ENCODE data around the gene RTN4RL1. TPM values are rescaled to one million over a fixed set of nuclear protein-coding genes. Genes with fewer than 3 reads are reported as not detected.
"Not testable (repeated sequence)": the region's sequence is repeated elsewhere in the genome, so short reads cannot be mapped to it uniquely, and the experiment has no call there.

The RTN4RL1 gene
- polyA plus RNA-seq, 3 donors, result 1.1 to 1.7 (median 1.3) TPM

DNA sequence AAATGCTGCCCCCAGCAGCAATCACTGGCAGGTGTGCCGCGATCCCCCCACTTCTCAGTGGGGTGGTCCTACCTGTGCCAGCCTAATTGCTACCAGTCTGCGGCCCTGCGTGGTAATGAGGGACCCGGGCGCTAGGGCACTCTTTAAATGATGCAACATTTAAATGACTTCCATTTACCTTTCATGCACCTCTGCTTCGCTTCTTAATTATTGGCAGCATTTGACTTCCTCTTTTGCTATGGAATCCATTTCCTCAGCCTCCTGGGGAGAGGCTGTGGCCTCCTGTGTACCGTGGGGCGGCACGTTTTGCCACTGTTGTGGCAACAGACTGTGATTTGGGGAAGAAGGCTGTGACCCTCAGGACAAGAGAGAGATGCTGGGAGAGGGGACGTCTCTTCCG, 109.2 kb downstream of the RTN4RL1 start:
- no peak for DNase-seq (ENCODE audit: extremely low read depth in 1 of 11, low read depth in 9 of 11, low spot score in 4 of 11)

DNA sequence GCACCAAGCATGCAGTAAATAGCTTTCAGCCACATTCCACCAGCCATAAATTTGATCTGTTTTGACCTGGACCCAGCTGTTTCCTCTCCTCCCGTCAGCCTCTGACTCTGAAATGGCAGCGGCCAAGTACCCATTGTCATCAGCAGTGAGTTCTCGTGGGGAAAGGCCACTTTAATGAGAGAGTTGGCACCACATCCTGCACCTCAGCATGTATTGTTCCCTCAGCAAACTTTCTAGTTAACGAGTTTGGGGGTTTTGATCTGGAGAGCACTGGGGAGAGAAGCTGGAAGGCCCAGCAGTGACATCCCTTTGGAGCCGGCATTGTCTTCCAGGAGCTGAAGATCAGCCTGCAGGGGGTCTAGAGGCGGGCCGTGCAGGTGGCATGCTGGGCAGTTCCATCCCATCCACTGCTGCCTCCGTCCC, 110.5 kb downstream of the RTN4RL1 start:
- DNase-seq (ENCODE audit: extremely low read depth in 1 of 11, low read depth in 9 of 11, low spot score in 4 of 11), result no peak

DNA sequence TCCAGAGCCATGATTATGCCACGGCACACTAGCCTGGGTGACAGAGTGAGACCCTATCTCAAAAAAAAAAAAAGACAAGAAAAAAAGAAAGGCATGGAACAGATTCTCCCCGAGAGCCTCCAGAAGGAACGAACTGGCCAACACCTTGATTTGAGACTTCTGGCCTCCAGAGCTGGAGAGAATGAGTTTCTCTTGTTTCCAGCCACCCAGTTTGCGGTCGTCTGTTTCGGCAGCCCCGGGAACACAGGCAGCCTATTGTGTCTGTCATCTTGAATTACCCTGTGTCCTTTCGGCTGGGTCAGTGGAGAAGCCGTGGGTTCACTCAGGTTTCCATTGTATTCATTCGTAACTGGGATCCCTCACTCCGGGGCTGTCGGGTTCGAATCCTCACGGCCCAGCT, 111.4 kb downstream of the RTN4RL1 start:
- no peak for DNase-seq (ENCODE audit: extremely low read depth in 1 of 11, low read depth in 9 of 11, low spot score in 4 of 11)

DNA sequence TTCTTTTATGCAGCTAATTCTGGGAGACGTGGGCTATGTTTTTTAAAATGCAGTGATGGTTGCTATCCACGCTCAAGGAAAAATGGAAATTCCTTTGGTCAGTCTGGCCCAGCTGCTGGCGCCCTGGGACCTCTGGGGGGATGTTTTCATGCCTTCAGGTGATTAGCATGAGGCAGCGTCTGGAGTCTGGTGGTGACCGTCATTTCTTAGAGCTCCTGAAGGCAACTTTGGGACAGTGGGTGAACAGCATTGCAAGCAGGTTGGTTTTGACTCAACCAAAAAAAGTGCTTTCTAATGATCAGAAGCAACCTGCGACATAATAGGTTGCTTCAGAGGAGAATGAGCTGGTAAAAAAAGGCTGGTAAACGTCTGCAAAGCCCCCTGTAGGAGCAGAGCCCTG, 113.0 kb downstream of the RTN4RL1 start:
- DNase-seq (ENCODE audit: extremely low read depth in 1 of 11, low read depth in 9 of 11, low spot score in 4 of 11), result no peak

DNA sequence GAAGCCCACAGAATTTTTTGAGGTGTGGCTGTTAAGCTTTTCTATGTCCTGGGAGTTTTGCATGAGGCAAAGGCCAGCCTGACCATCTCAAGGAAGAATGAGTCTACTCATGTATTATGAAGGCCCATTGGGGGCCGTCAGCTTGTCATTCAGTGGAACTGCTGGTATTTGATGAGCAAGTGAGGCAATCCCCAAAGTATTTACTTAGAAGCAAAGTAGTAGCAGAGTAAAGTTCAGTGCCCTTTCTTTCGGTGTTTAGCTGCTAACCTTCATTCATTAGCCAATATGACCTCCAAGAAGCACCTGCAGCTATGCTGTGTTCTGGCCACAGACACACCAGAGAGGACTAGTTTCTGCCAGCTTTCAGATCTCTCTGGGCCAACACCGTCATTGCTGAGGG, 115.1 kb downstream of the RTN4RL1 start:
- DNase-seq (ENCODE audit: extremely low read depth in 1 of 11, low read depth in 9 of 11, low spot score in 4 of 11), result no peak

DNA sequence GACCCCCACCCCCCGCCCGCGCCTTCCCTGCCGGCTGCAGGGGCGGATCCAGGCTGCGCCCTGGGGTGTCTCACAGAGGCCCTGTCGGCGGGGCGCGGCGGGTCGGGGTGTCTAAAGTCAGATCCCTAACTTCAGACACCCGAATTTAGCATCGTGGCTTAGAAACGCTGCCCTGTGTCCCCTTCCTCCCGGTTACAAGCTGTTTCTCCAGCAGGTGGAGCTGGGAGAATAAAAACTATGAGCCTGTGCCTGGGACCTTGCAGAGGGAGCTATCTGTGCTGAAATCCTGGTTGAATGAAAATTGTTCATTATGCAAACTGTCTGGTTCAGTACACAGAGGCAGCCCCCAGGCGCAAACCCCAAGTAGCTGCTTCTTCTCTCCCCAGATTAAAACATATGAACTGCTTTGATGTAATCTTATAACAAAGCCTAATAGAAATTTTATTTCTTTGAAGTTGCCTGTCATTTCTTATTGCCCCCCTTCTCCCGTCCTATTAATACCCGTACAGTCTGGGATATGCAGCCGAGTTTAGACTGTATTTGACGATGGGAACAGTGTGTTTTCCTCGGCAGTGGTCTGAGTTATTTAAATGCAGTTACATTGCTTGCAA, 116.3 kb downstream of the RTN4RL1 start:
- peak in 10 of 11 donors; percentile 59 to 86 (median 70) for DNase-seq (ENCODE audit: extremely low read depth in 1 of 11, low read depth in 9 of 11, low spot score in 4 of 11)

DNA sequence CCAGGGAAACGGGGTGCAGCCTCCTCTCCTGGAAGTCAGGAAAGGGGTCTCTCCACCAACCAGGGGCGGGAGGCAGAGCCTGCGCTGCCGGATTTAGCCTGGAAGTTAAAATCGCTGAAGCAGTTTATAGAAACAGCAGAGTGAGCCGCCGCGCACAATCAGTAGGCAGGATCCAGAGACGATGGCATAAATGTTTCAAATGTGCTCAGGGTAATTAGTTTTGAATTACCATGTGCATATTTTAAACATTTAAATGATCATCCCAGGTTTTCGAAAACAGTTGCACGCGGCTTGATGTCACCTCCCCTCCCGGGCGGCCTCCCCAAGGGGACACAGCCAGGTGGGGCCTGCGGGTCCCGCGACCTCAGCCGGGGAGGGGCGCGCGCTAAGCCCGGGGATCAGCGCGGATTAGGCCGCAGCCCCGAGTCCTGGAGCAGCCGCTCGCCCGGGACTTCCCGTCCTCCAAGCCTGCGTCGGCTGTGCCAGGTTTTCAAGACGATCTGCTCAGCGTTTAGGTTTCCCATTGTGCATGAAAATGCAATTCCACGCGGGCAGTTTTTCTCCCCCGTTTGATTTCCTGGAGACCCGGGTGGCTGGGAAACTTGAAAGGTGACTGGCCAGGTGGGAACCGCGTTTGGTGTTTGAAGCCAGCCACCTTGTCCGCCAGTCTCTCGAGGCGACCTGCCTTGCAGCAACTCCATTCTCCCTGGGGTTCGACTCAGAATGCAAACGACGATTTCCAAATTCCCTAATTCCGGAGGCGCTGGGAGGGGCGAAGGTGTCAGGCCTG, 117.0 kb downstream of the RTN4RL1 start:
- no peak for DNase-seq (ENCODE audit: extremely low read depth in 1 of 11, low read depth in 9 of 11, low spot score in 4 of 11)

DNA sequence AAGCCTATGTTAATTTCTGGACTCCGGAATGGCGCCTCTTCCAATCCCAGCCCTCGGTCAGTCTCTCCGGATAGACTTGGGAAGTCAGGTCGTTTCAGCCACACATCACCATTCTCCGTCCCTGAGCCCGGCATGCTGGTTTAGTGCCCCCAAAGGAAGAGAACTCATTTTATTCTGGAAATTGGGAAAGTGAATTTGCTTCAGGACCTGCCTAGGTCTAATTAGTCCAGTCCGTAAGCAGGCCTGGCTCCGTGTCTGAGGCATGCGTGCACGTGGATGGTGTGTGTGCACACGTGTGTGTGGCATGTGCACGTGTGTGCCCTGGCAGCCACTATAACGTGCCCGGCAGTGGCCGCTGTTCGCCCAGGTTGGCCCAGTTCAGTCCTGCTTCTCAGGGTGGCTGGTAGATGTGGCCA, 117.9 kb downstream of the RTN4RL1 start:
- no peak for DNase-seq (ENCODE audit: extremely low read depth in 1 of 11, low read depth in 9 of 11, low spot score in 4 of 11)

DNA sequence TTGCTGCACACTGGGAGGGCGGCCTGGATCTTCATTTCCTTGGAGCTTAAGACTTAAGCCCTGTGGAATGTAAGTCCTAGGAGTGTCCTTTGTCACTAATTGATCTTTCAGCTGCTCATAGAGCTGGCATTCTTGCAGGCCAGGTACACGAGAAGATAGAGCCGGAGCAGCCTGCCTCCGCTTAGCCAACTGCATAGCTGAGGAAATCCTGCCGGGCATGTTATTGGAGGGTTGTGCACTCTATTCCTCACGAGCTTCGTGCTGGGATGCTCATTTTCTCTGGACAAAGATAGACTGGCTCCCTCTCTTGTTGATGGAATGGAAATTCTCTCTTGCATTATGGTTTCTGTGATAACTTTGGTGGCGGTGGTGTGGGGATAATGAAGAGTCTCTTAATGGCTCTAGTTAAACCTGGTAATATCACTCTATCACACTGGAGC, 118.5 kb downstream of the RTN4RL1 start:
- DNase-seq (ENCODE audit: extremely low read depth in 1 of 11, low read depth in 9 of 11, low spot score in 4 of 11), result no peak

DNA sequence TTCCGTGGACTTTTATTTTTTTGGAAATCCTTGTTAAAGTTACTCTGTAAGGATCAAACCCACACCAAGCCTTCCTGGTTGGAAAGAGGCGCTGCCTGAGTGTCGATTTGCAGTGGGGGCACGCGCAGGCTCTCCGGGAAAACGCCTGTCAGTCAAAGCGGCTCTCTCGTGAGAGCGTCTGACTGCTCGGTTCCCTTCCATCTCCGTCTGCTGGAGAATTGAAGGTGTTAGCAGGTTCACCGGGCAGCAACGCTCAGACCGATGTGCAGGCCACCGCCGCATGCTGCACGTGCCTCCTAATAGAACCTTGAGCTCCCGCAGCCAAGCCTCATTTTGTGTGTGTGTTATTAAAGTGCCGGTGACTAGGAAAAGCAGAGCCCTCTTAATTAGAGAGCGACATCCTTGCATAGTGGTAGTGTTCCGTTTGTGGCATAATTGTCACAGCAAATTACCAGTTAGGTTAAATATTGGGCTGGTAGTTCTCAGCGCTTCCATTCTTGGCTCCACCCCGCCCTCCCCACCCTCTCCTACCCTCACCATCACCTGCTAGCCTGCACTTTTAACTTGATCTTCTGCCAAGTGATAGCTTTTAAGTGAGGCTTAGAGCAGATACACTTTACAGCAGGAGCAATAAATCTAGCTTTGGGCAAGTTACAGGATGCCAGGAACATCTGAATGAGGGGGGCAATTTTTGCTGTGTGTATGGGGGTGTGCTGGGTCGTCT, 119.8 kb downstream of the RTN4RL1 start:
- DNase-seq (ENCODE audit: extremely low read depth in 1 of 11, low read depth in 9 of 11, low spot score in 4 of 11), result no peak

DNA sequence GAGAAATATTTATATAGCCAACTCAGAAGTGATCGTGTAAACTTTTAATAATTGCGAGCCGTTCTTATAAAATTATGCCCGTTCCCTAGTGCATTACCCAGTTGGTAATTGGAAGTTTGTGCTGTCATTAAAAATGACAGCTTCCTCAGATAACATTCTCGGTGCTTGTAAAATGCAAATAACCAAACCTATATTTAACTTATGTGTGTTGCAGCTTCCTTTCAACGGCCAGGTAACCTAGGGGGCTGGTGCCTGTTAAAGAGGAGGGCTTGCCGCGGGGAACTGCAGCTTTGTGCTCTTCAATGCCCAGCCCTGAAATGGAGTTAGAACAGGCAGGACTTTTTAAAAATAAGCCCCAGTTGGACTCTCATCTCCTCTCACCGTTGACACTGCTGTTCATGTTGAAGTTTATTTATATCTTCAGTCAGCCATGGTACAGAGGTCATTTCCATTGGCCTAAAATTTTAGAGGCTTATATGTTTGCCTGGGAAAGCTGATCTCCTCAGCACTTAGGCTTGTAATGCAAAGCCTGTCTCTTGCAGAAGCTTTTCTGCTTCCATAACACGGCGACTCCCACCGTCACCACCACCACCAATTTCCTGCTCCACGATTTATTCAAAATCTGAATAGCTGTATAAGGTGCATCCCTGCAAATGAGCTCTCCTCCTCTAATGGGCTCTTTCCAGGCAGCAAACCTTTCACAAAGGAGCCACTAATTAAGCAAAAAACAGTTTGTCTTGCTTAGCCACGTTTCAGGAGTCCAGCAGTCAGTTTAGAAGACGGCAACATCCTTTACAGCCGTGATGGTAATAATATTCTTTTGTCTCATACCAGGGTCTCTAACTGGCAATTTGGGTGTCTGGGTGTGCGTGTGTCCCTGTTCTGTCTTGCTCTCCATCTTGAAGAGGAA, 120.6 kb downstream of the RTN4RL1 start:
- no peak for DNase-seq (ENCODE audit: extremely low read depth in 1 of 11, low read depth in 9 of 11, low spot score in 4 of 11)

DNA sequence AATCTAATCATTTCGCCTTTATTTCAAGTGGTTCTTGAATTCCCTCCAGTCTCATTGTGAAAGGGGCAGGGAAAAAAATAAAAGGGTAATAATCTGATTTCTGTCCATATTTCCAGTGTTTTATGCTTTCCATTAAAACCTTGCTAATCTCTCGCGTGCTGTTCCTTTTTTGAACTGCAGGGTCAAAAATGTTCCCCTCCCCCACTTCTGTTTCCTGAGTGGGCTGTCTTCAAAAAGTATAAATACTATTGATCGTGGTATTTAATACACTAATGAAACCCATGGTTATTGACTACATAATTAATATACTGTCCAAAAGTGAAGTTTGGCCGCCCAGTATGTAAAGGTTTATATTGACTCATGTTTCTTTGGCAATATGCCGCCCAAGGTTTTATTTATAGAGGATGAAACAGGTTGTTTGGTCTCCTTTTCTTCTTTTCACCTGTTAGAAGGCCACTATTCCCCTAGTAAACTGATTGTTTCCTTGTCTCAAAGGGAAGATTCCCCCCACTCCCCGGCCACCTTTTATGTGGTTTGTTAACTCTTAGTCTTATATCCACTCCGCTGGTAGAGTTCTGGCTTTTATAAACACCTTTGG, 125.6 kb downstream of the RTN4RL1 start:
- DNase-seq (ENCODE audit: extremely low read depth in 1 of 11, low read depth in 9 of 11, low spot score in 4 of 11), result no peak

DNA sequence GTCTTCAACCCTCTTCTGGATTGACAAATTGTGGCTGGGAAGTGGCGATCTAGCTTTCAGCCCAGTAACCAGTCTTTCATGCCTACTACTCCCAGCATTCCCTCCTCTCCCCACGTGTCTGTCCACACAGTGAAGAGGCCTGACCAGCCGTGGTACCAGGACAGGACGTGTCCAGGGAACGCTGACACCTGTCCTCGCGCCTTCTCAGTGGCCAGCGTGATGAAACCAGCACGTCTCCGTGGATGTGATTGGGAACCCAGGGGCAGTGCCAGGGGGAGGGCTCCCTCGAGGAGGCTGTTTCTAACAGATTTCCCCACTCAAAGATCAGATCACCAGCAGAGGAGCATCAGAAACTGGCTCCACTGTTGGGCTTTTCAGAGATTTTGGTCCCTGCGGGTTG, 126.3 kb downstream of the RTN4RL1 start:
- DNase-seq (ENCODE audit: extremely low read depth in 1 of 11, low read depth in 9 of 11, low spot score in 4 of 11), result no peak

DNA sequence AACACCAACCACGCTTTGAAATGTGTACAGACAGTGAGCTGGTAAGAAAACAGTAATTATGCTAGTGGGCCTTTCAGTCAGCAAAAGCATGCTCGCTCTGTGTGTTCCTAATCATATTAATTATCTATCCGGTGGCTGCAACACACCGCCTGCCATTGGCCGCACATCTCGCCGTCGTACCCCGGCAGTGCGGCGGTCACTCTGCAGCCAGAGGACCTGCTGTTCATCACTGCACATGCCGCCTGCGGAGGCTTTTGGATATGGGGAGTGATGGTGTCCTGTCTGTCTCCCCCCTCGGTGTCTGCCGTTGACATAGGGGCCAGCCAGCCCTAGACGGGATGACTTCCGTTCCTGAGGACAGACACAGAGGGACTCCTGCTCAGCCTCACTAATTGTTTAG, 126.8 kb downstream of the RTN4RL1 start:
- DNase-seq (ENCODE audit: extremely low read depth in 1 of 11, low read depth in 9 of 11, low spot score in 4 of 11), result no peak

DNA sequence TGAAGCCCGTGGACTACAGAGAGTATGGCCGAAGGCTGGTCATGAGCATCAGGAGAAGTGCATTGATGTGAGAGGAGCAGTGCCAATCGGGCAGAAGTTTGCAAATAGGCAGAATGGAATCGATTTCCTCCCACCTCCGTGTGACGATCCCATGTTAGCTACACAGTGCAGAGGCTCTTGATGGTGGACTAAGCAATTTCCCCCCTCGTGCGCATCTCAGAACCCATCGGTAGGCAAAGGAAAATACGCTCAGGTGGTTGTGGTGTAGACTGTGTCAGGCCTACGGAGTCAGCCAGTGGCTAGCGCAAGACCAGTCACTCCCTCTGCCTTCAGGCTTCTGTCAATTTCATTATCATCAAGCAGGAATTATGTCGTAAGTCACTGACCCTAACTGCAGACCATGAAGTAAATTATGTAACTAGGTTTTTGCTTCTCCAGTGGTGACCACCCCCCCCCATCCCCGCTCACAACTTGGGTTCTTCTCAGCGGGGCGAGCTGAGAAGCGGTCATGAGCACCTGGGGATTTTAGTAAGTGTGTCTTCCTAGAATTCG, 128.0 kb downstream of the RTN4RL1 start:
- DNase-seq (ENCODE audit: extremely low read depth in 1 of 11, low read depth in 9 of 11, low spot score in 4 of 11), result no peak

DNA sequence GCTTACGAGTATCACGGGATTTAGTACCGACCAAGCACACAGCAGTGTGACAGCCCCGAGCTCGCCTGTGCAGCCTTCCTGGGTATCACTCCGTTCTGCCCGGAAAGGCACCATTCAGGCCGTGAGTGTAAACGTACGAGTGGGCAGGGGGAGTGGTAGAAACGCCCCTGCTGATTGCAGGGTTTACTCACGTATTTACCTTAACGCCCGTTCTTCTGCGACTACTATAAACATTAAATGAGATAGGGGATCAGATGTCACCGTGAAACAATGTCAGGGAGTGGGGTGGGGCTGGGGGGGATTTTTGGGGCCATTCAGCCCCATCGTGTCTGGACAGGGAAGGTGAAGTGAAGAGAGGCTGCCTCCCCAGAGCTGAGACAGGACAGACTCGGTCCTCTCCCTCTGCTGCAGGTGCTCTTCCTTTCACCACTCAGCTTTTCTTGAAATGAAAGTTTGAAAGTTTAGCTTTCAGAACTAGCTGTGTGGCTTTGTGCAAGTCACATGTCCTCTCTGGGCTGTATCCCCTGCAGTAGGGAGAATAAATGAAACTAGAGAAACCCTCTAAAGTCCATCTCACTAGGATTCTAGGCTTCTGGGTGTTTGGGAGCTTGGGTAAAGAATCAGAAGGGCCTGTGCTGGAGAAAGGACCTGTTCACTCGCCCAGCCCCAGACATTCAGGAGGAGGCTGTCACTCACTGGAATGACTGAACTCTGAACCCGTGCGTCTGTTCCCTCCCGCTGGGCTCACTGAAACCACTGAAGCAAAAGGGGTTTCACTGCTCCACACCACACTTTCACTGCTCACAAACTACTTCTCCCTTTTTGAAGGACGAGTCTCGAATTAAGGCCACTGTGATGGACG, 128.7 kb downstream of the RTN4RL1 start:
- DNase-seq (ENCODE audit: extremely low read depth in 1 of 11, low read depth in 9 of 11, low spot score in 4 of 11), result no peak

DNA sequence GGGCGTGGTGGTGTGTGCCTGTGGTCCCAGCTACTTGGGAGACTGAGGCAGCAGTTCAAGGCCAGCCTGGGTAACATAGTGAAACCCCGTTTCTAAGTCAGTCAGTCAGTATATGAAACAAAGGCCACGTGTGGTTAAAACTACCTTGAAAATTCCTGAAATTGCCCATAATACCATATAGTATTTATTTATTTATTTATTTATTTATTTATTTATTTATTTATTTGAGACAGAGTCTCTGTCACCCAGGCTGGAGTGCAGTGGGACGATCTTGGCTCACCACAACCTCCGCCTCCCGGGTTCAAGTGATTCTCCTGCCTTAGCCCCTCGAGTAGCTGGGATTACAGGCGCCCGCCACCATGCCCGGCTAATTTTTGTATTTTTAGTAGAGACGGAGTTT, 129.7 kb downstream of the RTN4RL1 start:
- DNase-seq (ENCODE audit: extremely low read depth in 1 of 11, low read depth in 9 of 11, low spot score in 4 of 11), result not testable (repeated sequence)
